ENCODE measurements around the gene ACVR2B.
"Not testable (repeated sequence)": the region's sequence is repeated elsewhere in the genome, so short reads cannot be mapped to it uniquely, and the experiment has no call there.

Gene ACVR2B

DNA sequence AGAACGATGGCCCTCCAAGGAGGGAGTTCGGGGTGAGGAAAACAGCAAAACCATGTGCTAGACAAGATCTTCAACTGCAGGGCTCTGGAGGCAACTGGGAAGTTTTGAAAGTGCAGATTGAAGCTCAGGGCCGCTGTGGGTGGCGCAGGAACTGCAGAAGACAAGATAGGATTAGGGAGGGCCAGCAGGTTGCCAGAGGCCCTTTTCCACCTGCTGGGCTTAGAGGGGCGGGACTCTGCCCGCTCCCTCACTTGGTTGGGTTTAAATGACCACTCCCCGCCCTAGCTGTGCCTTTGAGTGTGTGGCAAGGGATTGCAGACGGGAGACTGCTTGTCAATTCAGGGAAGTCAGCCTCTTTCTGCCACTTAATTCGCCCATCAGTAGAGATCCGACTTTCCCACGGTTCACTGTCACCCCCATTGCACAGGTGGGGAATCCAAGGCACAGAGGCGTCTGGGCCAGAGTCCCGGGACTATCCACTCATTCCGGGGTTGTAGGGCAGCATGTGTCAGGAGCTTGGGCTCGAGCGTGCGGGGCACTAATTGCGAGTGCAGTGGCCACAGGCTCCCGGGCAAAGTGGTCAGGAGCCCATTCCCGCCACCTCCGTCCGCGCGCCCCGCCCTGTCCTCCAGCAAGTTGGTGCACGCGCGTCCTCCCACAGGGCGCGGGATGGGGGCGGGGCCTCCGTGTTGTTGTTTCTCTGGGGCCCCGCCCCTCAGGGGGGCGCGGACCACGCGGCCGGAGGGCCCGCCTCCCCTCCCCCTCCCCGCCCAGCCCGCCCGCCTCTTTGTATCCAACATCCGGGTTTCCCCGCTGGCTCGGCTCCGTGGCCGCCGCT lies at the start of gene ACVR2B:
TSS of gene ACVR2B (plus strand) at position 816 of the 838 bp plus-strand sequence. CDS start 433 bp downstream, outside the sequence.
- DNase-seq: peak; percentile 76 to 83

DNA sequence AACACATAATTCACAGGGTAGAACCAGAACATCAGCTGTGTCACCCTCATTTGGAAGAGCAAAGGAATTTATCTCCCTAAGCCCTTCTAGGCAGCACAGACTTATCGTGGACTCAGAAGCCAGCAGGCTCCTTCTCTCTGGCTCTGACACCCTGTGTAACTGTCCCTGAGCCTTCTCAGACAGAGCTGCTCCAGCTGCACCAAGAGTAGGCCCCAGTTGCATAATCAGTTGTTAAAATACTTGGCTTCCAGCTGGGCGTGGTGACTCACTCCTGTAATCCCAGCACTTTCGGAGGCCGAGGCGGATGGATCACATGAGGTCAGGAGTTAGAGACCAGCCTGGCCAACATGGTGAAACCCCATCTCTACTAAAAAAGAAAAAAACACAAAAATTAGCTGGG lies 49.4 kb upstream of the ACVR2B start:
- no peak for DNase-seq

DNA sequence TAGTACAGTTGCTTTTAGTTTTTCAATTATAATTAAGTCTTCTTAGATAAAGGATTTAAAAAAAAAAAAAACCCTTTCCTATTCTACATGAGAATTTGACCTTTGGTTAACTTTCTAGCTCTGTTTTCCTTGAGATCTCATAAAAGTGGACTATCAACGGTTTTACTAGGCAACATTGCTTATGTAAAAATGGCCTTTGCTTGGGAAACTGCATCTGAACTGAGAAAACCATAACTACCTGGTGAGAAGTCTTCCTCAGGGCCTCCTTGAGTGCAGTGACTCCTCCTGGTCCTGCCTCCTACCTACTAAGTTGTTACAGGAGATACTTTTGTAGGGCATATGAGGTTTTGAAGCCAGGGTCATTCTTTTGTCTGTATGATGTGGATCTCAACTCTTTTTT lies 42.1 kb upstream of the ACVR2B start:
- no peak for DNase-seq

DNA sequence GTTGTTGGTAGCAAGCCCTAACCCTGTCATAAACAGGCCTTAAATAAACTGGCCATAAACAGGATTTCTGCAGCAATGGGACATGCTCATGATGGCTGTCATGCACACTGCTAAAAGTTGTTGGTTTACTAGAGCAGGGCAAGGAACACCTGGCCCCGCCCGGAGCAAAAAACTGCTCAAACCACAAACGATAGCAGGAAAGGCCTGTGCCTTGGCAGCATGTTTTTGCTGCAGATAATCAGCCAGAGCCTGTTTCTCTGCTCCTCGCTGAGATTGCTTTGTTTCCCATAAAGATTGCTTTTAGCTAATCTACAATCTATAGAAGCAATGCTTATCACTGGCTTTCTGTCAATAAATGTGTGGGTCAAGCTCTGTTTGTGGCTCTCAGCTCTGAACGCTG lies 32.9 kb upstream of the ACVR2B start:
- not testable (repeated sequence) for DNase-seq

DNA sequence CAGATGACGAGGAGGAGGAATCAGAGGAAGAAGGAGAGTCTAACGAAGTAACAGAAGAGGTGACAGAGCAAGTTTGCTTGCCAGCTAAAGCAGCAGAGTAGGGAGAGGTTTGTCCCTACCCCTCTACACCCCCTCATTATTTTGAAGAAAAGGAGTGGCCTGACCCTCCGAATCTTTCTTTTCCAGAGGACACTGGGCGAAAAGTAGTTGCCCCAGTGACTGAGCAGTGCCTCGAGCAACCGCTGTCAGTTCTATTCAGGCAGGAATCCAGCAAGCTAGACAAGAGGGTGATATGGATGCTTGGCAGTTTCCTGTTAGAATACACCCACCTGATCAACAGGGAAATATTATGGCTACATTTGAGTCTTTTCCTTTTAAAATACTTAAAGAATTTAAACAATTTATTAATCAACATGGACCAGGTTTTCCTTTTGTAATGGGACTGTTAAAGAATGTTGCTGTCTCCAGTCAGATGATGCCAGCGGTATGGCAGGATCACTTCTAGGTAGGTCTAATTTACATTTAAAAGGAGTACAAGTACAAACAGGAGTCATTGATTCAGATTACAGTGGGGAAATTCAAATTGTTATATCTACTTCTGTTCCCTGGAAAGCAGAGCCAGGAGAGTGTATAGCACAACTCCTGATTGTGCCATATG lies 31.9 kb upstream of the ACVR2B start:
- DNase-seq: no peak

DNA sequence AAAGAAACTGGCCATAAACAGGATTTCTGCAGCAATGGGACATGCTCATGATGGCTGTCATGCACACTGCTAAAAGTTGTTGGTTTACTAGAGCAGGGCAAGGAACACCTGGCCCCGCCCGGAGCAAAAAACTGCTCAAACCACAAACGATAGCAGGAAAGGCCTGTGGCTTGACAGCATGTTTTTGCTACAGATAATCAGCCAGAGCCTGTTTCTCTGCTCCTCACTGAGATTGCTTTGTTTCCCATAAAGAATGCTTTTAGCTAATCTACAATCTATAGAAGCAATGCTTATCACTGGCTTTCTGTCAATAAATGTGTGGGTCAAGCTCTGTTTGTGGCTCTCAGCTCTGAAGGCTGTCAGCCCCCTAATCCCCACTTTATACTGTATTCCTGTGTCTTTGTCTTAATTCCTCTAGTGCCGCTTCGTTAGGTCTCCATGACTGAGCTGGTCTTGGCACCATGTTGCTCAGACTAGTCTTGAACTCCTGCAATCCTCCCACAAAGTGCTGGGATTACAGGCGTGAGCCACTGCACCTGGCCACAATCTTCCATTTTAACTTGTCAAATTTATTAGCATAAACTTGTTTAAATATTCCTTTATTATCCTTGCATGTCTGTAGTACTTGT lies 26.8 kb upstream of the ACVR2B start:
- DNase-seq: not testable (repeated sequence)

DNA sequence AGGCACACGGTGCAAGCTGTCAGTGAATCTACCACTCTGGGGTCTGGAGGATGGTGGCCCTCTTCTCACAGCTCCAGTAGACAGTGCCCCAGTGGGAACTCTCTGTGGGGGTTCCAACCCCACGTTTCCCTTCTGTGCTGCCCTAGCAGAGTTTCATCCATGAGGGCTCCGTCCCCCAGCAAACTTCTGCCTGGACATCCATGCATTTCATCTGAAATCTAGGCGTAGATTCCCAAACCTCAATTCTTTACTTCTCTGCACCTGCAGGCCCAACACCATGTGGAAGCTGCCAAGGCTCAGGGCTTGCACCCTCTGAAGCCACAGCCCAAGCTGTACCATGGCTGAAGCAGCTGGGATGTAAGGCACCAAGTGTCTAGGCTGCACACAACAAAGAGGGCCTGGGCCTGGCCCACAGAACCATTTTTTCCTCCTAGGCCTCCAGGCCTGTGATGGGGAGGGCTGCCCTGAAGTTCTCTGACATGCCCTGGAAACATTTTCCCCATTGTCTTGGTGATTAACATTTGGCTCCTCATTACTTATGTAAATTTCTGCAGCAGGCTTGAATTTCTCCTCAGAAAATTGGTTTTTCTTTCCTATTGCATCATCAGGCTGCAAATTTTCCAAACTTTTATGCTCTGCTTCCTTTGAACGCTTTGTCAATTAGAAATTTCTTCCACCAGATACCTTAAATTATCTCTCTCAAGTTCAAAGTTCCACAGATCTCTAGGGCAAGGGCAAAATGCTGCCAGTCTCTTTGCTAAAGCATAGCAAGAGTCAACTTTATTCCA lies 20.6 kb upstream of the ACVR2B start:
- not testable (repeated sequence) for DNase-seq

DNA sequence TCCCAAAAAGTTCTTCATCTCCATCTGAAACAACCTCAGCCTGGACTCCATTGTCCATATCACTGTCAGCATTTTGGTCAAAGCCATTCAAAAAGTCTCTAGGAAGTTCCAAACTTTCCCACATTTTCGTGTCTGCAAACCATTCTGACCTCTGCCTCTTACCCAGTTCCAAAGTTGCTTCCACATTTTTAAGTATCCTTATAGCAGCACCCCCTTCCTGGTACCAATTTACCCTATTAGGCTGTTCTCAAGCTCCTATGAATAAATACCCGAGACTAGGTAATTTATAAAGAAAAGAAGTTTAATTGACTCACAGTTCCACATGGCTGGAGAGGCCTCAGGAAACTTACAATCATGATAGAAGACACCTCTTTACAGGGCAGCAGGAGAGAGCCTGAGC lies 20.0 kb upstream of the ACVR2B start:
- not testable (repeated sequence) for DNase-seq

DNA sequence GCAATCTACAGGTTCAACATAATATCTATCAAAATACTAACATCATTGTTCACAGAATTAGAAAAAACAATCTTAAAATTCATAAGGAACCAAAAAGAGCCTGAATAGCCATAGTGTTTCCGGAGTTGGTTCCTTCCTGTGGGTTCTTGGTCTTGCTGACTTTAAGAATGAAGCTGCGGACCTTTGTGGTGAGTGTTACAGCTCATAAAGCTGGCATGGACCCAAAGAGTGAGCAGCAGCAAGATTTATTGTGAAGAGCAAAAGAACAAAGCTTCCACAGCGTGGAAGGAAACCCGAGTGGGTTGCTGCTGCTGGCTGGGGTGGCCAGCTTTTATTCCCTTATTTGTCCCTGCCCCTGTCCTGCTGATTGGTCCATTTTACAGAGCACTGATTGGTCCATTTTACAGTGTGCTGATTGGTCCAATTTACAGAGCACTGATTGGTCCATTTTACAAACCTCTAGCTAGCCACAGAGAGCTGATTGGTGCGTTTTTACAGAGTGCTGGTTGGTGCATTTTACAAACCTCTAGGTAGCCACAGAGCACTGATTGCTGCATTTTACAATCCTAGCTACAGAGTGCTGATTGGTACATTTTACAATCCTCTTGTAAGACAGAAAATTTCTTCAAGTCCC lies 15.1 kb upstream of the ACVR2B start:
- not testable (repeated sequence) for DNase-seq

DNA sequence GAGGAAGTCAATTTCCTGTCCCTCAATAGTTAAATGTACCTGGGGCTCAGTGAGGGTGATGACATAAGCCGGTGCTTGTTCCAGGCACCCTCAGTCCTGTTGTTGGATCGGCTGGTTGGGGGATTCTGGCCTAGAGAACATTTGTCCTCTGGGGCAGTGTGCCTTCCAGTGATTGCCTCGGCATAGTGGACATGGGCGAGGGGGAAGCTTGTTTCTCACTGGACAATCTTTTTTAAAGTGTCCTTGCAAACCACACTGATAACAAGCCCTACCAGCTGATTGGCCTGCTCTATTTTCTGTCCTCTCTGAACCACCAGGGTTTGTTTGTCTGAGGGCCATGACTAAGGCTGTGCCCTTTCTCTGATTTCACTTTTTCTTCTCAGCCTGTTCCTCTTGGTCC lies 10.5 kb upstream of the ACVR2B start:
- not testable (repeated sequence) for DNase-seq

DNA sequence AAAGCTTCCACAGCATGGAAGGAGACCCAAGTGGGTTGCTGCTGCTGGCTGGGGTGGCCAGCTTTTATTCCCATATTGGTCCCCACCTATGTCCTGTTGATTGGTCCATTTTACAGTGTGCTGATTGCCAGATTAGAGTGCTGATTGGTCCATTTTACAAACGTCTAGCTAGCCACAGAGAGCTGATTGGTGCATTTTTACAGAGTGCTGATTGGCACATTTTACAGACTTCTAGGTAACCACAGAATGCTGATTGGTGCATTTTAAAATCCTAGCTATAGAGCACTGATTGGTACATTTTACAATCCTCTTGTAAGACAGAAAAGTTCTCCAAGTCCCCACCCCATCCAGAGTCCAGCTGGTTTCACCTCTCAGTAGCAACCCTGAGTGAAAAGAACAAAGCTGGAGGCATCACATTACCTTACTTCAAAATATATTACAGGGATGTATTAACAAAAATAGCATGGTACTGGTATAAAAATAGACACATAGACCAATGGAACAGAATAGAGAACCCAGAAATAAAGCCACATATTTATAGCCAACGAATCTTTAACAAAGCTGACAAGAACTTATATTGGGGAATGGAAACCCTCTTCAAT lies 7.5 kb upstream of the ACVR2B start:
- DNase-seq: no peak

DNA sequence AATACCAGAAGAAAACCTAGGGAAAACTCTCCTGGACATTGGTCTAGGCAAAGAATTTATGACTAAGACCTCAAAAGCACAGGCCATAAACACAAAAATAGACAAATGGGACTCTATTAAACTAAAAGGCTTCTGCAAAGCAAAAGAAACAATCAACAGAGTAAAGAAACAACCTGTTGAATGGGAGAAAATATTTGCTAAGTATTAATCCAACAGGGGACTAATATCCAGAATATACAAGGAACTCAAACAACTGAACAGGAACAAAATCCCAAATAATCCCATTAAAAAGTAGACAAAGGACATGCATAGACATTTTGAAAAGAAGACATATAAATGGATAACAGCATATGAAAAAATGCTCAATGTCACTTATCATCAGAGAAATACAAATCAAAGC lies 6.9 kb upstream of the ACVR2B start:
- DNase-seq: no peak

DNA sequence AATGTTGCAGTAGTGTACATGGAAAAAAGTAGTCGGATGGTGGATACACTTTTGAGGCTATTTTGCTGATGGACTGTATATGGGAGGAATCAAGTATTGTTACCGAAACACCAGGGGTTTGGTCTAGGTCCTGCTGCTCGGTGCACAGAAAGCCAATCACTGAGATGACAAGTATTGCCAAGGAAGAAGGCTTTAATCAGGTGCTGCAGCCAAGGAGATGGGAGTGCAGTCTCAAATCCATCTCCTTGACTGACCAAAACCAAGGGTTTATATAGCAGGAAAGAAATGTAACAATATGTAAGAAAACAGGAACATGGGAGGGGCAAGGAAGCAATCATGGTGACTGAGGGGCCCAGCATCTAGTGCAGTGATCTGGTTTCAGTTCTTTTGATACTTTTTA lies 2.8 kb upstream of the ACVR2B start:
- DNase-seq: no peak

DNA sequence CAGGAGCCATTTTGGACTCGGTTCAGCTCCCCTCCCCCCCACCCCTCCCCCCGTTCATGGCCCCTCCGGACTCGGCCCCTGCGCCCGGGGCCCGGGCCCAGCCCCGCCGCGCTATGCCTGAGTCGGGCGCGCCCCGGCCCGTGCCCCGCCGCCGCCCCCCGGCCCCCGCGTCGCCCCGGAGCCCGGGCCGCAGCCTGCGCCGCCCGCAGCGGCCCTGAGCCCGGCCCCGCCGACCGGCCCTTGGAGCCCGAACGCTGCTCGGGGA lies 155 bp downstream of the ACVR2B start:
- no peak for DNase-seq

DNA sequence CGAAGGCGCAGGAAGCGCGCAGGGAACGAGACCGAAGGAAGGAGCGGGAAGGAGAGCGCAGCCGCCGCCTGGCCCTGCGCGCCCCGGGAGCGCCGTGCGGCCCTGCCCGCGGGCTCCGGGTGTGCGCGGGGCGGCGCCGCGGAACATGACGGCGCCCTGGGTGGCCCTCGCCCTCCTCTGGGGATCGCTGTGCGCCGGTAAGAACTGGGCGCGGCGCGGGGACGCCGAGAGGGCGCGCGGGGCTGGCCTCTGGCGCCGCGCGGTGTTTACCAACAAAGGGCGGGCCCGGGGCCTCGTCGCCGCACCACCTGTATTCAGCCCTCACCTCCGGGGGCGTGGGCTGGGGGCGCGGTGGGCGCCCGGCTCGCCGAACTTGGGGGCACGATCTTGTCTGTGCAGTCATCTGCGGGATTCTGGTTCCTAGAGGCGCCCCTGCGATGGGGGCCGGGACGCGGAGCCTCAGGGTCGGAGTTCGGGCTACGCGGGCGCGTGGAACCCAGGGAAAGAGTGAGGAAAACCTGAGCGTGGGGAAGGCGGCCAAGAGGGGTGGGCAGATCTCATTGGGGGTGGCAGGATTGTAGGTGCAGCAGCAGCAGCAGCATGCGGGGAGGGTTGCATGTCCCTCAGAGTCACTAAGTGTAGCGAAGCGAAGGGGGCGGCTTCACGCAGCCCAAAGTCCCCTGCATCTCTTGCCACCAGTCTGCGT lies 641 bp downstream of the ACVR2B start:
- DNase-seq: peak in 1 of 2 experiments; percentile 28

DNA sequence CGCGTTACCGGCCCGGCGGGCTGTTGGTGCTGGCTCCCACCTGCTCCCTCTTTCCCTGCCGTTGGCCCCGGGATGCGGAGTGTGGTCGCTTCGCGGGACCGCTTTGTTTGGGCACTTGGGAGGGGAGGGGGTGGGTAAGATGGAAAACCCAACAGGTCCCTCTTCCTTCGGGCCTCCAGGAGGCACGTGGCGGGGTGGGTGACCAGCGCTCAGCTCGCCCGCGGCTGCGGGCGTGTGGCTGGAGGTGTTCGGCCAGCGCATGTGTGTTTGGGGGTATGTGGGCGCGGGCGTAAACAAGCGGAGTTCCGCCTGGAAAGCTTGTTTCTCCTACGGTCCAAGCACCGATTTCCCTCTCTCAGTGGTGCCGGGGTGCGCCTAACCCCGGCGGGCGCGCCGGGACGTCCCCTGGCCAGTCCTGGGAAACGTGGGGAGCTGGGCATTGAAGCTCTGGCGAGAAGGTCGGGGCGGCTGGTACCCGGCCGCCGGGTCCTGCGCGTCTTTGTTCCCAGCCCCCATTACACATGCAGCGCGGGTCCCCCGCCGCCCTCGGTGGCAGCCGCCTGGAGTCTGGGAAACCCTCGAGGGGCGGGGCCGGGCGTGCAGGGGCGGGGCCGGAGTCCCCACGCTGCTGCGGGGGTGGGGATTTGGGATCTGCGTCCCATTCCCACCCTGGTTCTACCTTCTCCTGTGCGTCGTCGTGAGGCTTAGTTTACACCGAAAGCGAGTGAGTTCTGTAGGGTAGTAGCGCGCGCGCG lies 1.4 kb downstream of the ACVR2B start:
- DNase-seq: peak; percentile 60 to 70

DNA sequence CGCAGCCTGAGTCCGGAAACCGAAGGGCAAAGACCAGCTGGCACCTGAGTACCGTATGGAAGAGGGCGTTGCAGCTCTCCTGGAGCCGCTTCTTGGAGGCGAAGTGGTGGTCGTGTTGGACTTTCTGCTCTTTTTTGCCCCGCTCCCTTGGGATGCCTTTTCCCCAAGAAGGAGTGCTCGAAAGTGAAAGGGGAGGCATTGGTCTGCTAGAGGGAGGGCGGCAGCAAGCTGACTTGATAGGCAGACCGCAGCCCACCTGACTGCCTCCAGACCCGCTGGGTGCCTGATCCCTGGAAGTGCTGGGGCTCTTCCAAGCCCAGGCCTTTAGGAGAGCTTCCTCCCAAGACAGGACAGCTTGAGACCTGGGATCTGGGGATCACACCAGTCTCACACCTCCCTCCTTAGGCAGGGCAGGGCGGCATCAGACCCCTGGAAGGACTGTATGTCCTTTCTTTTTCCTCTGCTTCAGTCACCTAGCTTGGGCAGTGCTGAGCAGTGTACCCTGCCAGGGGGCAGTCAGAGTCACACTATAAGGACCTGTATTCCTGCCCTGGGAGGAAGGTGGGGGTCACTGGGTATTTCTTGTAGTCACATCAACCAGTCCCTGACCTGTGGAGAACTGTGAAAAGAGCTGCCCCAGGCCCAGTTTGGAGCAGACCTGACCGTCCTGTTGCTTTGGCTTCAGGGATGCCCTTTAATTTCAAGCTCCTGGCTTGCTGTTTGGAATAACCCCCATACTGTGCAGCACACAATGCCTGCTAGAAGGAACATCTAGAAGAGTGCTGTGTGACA lies 2.1 kb downstream of the ACVR2B start:
- no peak for DNase-seq

DNA sequence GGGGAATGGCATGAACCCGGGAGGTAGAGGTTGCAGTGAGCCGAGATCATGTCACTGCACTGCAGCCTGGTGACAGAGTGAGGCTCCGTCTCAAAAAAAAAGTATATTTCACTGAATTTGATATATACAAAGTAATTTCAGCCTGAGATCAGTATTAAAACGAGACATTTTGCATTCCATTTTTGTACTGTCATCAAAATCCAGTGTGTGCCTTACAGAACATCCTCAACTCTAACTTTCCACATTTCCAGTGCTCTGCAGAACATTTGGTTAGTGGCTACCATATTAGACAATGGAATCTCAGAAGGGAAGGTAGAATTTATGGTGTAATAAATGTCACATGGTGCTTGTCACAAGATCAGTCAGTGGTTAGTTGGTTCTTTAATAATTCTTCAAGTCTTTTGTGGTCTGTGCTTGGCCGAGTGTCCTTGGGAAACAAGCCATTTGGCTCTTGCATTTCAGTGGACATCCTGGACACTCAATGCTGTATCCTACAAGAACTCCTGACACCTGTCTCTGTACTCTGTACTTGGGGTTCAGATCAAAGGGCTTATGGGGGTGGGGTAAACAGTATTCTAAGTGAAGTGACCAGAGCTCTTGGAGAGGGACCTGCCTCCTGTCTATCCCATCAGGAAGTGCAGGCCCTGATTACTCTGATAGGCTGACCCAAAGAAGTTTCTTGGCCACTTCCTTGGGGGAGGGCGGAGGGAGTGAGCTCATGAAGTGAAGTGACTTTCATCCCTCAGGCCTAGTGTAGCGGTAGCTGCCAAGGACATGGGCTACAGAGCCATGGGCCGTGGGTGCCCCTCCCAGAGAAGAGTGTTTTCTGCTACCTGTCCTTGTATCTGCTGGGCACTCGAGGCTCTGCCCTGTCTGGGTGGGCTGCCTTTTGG lies 3.7 kb downstream of the ACVR2B start:
- DNase-seq: no peak
